ENCODE data around the gene ZNF488.
"Not testable (repeated sequence)": the region's sequence is repeated elsewhere in the genome, so short reads cannot be mapped to it uniquely, and the experiment has no call there.

The ZNF488 gene, protein sequence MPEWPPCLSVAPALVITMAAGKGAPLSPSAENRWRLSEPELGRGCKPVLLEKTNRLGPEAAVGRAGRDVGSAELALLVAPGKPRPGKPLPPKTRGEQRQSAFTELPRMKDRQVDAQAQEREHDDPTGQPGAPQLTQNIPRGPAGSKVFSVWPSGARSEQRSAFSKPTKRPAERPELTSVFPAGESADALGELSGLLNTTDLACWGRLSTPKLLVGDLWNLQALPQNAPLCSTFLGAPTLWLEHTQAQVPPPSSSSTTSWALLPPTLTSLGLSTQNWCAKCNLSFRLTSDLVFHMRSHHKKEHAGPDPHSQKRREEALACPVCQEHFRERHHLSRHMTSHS

DNA sequence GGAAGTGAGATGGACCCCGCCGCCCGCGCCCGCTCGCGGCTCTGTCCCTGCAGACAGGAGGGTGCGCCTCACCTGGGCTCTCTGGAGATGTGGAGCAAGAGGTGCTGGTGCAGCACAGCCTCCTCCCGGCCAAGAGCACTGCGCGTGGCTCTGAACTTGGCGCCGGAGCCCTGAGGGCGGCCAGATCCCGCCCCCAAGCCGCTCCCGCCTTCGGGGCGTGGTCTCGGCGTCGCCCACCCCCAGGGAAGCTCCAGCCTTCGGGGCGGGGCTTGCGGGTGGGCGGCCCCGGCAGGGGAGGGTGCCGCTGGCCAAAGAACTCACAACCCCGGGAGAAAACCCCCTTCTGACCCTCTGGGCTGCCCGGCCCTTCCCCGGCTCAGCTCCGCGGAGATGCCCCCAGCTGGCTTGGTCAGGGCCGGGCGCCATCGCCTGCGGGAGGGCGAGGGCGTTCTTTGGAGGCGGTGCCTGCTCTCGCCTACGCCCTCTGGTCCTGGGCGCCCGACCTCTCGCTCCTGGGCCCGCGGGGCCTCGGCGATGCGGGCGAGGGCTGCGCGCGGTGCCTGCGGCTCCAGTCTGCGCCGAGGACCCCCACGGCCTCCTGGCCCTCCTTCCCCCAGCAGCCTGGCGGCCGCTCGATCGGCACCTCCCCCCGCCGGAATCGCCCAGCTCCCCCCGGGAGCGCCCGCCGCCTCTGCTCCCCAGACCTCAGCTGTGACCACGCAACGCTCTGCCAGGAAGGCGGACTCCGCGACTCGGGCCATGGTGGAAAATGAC is at the start of gene ZNF488:
TSS of gene ZNF488 (minus strand) at position 146 of the 774 bp plus-strand sequence. CDS start 15,464 bp downstream, outside the sequence.
- peak; percentile 55 for DNase-seq (ENCODE audit: low read depth)

DNA sequence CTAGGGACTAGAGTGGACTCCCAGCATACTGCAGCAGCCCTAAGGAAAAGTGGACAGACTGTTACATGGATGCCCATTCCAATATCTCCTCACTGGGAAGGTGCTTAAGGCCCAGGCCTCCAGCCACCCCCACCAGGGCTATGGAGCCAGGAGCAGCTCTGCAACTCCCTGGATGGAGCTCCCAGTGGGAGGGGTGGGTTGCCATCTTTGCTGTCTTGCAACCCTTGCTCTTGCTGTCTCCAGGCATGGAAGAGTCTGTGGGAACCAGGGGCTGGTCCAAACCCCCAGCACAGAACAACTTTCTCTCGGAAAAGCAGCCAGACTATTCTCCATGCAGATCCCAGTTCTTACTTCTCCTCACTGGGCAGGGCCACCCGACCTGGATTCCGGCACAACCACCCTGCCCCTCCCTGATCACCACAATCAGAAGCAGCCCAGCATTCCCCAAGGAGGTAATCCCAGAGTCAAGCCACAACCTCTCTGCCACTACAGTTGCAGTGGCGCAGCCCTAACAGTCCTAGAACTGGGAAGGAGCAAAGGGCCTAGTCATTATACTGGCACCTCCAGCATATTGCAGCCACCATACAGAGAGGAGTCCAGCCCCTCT is 41.8 kb upstream of the ZNF488 start:
- no peak for DNase-seq (ENCODE audit: low read depth)

DNA sequence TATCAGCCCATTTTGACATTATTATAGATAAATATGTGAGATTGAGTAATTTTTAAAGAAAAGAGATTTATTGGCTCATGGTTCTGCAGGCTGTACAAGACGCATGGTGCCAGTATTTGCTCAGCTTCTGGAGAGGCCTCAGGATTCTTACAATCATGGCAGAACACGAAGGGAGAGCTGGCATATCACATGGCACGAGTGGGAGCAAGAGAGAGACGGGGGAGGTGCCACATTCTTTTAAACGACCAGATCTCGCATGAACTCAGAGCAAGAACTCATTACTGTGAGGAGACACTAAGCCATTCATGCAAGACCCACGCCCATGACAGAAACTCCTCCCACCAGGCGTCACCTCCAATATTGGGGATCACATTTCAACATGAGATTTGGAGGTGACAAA is 40.1 kb upstream of the ZNF488 start:
- DNase-seq (ENCODE audit: low read depth), result no peak

DNA sequence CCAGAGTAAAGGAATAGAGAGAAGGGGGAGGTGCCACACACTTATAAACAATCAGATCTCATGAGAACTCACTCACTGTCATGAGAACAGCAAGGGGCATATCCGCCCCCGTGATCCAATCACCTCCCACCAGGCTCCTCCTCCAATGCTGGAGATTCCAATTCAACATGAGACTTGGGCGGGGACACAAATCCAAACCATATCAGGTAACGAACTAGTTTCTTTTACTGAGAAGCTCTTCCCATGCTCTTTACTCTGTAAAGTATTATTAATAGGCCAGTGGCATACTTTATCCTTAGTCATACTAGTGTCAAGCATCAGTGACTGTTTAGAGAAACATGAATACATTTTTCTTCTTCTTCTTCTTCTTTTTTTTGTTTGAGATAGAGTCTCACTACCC is 39.4 kb upstream of the ZNF488 start:
- DNase-seq (ENCODE audit: low read depth), result no peak

DNA sequence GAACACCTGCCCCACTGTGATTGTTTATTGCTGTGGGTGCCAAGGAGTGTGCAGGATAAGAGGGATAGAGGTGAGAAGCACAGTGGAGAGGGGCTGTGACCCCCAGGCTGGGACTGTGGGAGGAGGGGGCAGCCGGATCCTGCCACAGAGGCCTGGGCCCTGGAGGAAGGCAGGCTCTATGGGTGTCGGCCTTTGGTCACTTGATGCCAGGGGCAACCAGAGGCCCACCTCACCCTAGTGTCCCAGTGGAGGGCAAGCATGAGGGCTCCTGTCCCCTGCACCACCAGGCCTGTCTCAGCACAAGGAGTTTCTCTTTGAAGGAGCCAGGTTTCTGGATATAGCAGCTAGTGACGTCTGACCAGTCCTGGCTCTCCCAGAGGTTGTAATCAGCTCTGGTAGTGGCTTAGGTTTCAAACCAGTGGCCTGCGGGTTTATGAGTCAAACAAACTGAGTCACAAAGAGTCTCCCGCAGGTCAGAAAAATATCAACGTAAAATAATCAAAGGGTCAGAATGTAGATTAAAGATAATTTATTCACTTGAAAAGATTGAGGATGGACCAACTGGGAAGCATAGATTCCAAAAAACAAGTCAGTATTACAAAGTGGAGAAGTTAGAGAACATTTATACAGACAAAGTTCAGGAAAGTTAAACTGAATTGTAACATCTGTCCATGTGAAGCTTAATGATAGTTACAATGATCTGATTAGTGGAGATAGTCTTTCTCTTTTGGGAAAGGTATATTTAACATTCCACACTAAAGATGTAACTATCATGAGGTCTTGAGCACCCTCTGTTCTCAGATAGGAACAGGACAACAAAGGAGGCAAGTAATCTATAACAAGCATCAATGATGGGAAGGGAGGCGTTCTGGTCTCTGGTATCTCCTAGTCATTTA is 37.2 kb upstream of the ZNF488 start:
- peak; percentile 61 for DNase-seq (ENCODE audit: low read depth)

DNA sequence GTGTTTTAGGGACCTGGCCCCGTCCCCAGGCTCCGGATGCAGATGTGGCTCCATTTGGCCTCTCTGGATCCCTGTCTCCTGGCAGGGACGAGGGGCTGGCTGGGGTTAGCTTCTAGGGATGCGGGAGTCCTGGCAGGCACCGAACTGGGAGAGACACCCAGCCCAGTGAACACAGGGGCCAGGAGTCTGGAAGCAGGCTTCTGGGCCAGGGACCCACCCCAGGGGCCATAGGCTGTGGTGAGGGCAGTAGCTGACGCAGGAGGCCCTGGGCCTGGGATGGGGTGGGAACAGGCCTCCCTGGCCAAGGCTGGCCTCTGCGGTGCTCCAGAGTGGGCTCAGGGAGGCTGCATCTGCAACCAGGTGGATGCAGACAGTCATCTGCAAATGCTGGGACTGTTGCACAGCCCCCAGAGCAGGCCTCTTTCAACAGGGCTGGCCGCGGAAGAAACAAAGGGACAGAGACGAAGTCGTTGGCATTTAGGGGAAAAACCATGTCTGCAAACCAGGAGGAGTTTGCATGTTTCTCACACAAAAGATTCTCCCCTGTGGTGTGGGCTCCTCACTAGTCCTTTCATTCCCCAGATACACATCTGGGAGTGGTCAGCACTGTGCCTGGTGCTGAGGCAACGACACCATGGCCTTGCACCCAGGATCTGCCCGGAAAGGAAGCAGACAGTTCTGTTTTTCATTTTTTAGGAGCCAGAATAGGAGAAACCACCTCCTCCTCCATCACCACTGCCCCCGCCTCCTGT is 36.4 kb upstream of the ZNF488 start:
- no peak for DNase-seq (ENCODE audit: low read depth)

DNA sequence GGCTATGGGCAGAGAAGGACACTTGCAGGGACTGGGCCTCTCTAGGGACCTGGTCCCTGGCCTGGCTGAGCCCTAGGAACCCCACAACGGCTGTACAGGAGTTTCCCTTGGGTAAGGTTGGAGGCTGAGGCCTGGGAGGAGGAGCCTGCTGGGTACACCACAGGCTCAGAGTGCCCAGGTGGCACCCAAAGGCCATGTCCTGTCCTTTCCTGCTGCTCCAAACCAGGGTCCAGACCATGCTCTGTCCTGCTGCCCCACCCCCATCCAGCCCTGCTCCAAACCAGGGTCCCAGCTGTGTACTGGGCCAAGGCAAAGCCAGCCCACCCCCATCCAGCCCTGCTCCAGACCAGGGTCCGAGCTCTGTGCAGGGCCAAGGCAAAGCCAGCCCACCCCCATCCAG is 35.3 kb upstream of the ZNF488 start:
- no peak for DNase-seq (ENCODE audit: low read depth)

DNA sequence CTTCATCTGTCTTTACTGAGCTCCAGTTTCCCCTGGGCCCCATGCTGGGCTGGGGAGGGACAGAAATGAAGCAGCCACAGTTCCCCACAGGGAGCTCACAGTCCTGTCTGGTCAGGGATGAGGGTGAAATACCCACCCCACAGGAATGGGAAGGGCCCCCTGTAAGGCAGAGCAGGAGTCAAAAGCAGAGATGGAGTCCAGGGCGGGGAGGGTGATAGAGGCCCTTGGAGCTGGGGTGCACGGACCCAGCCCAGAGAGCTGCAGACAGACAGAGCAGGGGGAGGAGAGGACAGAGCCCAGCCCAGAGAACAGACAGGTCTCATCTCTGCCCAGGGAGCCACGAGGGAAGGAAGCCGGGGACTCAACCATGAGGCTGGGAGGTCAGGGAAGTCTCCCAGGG is 34.9 kb upstream of the ZNF488 start:
- DNase-seq (ENCODE audit: low read depth), result no peak

DNA sequence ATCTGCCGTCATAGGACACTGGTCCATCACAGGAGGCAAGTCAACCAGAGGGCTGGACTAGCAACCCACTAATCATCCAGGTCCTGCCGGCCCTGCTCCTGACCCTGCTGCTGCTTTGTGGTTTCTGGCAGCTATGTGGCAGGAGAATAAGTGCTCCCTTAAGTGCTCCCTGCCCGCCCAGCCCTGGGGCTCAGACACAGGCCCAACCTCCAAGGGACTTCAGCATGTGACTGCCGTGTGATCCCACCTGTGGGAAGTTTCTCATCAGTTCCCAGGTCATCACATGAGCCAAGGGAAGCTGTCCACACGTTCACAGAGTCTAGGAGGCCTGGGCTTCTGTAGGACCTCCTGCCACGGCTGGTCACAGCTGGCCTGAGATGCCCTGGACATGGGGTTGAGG is 34.2 kb upstream of the ZNF488 start:
- DNase-seq (ENCODE audit: low read depth), result no peak

DNA sequence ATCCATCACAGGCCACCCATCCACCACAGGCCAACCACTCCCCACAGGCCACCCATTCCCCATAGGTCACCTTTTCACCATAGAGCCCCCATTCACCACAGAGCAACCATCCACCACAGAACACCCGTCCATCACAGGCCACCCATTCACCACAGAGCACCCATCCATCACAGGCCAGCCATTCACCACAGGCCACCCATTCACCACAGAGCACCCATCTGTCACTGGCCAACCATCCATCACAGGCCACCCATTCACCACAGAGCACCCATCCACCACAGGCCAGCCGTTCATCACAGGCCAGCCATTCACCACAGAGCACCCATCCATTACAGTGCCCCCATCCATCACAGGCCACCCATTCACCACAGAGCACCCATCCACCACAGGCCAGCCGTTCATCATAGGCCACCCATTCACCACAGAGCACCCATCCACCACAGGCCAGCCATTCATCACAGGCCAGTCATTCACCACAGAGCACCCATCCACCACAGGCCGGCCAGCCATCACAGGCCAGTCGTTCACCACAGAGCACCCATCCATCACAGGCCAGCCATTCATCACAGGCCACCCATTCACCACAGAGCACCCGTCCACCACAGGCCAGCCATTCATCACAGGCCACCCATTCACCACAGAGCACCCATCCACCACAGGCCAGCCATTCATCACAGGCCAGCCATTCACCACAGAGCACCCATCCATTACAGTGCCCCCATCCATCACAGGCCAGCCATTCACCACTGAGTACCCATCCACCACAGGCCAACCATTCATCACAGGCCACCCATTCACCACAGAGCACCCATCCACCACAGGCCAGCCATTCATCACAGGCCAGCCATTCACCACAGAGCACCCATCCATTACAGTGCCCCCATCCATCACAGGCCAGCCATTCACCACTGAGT is 32.5 kb upstream of the ZNF488 start:
- not testable (repeated sequence) for DNase-seq (ENCODE audit: low read depth)

DNA sequence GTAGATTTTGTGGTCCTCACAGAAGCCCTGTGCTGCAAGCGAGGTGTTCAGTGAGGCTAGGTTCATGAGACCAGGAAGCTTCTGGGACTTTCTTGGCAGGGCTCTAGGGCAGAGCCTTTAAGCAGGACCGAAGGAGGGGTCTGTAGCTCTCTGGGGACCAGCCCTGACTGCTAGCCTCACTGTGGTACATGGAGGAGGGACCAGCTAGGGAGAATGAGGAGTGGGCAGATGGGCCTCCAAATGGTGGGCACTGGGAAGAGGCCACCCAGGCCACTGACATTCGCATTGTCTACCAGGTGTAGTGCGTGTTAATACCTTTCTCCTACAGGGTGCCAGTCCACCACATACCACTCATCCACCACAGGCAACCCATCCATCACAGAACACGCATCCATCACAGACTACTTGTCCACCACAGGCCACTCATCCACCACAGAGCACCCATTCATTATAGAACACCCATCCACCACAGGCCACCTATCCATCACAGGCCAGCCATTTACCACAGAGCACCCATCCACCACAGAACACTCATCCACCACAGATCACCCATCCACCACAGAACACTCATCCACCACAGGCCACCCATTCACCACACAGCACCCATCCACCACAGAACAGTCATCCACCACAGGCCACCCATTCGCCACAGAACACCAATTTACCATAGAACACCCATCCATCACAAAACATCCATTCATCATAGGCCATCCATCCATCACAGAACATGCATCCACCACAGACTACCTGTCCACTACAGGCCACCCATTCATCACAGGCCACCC is 31.6 kb upstream of the ZNF488 start:
- DNase-seq (ENCODE audit: low read depth), result no peak

DNA sequence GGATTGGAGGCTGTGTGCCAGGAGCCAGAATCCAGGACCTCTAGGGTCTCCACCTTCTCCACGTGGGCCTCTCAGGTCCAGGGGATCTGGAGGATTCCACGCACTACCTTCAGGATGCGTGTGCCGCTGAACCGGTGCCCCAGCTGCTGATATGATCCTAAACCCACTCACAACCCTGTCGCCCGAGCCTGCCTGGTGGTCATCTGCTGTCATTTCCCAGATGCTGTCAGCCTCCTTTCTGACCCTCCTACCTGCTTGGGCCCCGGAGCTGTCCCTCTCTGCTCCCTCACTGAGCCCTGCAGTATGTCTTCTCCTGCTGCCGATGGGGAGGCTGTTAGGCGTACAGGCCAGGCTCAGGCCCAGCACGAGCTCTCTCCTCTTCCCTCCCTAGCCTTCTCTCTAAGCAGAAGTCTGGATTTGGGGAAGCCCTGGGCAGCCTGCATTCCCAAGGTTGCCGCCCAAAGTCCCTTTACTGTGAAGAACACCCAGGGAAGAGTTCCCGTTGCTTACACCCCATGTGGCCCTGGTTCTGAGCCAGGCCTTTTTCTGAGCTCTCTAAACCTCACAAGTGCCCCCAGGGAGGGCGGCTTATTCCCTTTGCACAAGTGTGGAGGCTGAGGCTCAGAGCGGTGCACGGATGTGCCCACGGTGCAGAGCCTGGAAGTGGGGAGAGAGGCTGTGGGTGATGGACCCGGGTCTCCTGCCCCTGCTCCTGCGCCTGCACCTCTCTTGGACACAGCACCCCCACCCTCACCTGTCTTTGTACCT is 30.8 kb upstream of the ZNF488 start:
- no peak for DNase-seq (ENCODE audit: low read depth)

DNA sequence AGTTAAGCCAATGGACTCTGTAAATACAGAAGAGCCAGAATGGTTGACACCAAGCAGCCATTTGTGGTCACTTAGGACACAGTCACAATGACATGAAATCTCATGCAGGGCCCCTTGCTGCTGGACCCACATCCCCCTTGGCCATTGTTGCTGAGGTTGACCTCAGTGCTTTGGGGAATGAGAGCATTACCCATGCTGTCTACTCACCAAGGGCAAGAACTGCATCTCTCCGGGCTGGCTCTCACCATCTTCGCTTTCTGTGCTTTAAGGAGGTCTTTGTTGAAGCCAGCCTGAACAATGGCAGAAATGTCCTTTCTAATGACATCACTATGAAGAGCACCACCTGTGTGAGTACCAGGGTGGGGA is 30.1 kb upstream of the ZNF488 start:
- no peak for DNase-seq (ENCODE audit: low read depth)

DNA sequence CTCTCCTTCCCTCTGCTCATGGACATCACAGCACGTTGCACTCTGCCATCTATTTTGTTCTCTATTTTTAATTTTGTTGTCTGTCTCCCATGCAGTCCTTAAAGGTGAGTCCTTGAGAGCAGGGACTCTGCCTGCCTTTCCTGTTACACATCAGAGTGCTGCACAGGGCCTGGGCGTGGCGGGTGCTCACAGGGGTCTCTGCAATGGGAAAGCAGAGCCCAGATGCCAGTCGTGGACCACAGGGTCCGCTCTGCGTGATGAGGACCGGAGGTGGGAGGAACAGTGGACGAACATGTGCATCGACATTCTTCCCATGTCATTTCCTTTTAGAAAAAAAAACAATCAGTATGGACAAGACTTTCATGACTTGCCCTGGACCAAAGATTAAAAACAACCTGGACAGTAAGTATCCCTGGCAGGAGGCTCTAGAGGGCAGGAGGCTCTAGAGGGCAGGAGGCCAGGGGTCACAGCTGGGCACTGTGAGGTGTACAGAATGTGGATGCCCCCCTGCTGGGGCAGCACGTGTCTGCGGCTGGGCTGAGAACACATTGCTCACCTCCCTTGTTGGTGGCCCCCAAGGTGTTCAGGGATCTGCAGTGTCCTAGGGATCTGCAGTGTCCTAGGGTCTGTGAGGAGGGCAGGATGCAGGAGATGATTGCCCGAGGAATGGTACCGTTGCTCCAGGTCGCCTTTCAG is 29.6 kb upstream of the ZNF488 start:
- no peak for DNase-seq (ENCODE audit: low read depth)

DNA sequence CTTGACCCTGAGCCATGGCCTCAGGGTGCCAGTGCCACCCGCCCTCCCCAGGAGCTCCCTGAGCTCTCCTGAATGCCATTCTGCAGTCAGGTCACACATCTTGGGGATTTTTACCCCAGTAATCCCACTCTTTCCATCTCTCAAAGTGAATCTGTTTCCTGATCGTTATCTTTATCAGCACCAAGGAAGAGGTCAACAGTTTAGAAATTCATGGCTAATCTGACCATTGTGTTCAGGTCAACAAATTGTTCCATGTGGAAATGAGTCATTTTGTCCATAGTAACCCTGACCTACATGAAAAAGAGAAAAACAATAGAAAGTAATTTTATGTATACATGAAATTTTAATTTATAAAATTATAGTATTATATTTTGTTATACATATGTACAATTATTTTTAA is 28.8 kb upstream of the ZNF488 start:
- no peak for DNase-seq (ENCODE audit: low read depth)

DNA sequence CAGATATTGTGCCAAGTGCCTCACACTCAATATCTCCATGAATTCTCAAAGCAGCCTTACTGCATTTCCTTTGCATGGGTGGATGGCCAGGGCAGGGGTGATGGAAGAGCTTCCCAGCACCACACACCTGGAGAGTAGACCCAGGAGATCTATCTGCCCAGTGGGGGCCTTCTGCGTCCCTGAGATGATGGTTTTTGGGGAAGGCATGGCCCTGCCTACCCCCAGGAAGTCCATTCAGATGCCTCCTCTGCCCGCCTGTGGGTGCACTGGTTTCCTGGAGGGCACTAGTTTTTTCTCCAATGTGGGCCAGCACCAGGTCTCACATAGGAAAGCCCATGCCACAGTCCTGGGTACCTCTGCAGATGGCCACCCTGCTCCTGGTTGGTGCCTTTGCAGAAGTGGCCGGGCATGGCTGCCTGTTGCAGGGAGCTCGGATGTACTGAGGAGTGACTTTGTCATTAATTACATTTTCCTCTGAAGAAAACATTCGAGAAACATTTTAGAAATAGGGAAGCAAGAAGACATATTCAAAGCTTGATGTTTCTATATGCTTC is 28.2 kb upstream of the ZNF488 start:
- no peak for DNase-seq (ENCODE audit: low read depth)

DNA sequence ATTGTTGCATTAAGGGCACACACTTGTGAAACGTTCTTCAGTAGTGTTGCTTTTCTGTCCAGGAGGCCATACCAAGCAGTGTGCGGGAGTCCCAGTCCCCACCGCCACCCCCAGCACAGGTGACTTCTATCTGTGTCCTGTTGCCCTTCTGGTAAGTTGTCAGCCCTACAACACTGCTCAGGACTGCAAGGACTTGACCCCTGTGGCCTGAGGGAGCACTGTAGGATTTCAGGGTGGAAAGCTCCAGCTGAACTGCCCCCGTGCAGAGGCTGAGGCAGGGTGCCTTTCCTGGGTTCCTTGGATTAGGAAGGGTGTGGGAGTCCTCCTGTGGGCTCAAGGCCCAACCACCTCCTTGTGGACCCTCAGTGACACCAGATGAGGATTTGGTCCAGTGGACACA is 26.8 kb upstream of the ZNF488 start:
- DNase-seq (ENCODE audit: low read depth), result no peak

DNA sequence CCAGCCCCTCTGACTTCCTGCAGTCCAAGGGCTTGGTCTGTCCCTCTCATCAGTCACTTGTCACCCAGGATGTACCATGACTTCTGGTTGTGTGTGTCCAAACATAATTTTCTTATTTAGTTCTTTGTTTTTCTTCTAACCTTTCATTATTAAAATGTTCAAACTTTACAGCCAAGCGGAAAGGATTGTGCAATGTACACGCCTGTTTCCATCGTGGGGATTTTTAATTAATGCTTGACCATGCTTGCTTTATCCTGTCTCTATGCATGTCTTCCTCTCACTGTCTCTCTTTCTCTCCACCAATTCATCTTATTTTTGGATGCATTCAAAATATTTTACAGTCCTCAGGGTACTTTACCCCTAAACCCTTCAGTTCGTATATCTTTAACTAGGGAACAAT is 26.2 kb upstream of the ZNF488 start:
- no peak for DNase-seq (ENCODE audit: low read depth)
